HUES64 (cell line): Measurements from ENCODE around the gene ASH1L.
"Not testable (repeated sequence)": the region's sequence is repeated elsewhere in the genome, so short reads cannot be mapped to it uniquely, and the experiment has no call there.

Experiments used
- H3K27ac ChIP-seq: 2 replicates; pipeline ENCODE4 v1.7.0; 2013; ENCODE audit warnings: low read depth, low read length, inconsistent platforms
- H3K27me3 ChIP-seq: 2 replicates; pipeline ENCODE4 v1.6.1; 2013; ENCODE audit warnings: mild to moderate bottlenecking, low read length; ENCODE audit not compliant: insufficient read depth
- H3K36me3 ChIP-seq: 2 replicates; pipeline ENCODE4 v1.6.1; 2013; ENCODE audit warnings: mild to moderate bottlenecking, low read length; ENCODE audit not compliant: insufficient read depth
- H3K4me1 ChIP-seq: 2 replicates; pipeline ENCODE4 v1.6.1; 2013; ENCODE audit warnings: mild to moderate bottlenecking, low read length, moderate library complexity; ENCODE audit not compliant: insufficient read depth
- H3K4me3 ChIP-seq: 2 replicates; pipeline ENCODE4 v1.5.1; 2013; ENCODE audit warnings: mild to moderate bottlenecking, low read length, moderate library complexity
- H3K9ac ChIP-seq: 2 replicates; pipeline ENCODE4 v1.6.1; 2013; ENCODE audit warnings: mild to moderate bottlenecking, low read depth, low read length
- H3K9me3 ChIP-seq: 2 replicates; pipeline ENCODE4 v1.6.1; 2013; ENCODE audit warnings: low read depth, low read length; ENCODE audit not compliant: insufficient read depth
- WGBS: fragments of 150-250, 120-280 bp; methylation state at CpG from one replicate; pipeline ENCODE4 v1.1.7; 2013; ENCODE audit warnings: missing lambda C conversion rate; 5-methylcytosine and 5-hydroxymethylcytosine counted together

Gene ASH1L

DNA sequence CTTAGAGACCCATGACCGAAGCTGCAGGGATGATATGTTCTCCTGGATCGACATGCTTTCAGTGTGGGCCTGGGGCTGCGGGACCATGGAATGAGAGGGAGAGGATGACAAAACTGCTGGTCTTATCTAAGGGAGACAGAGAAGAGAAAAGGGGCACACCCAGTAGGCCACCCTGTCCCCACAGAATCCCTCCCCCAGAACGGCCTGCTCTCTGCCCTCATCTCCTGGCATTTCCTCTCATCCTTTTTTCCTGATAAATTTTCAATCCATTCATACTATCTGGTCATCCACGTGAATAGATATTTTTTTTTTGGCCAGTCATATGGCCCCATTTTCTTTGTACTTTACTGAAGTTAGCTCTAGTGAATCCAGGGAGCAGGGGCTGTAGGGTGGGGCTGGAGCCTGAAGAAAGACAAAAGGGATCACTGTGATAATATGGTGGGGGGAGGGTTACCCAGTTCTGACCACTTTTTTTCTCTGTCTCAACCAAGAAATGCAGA is 261.2 kb downstream of the ASH1L start, which contains the start of gene PKLR:
TSS of gene PKLR (minus strand) at position 97 of the 500 bp plus-strand sequence. CDS start at position 54, 43 bp downstream.
- no peak within 1 kb of the TSS for H3K27ac ChIP-seq
- 93% methylated on average over 5 of the region's 5 CpGs for WGBS
- 0 out of 2 replicates have a peak, but pooled peaks cover 3% of the 10 kb centered on the region for H3K27me3 ChIP-seq
- H3K36me3 ChIP-seq: no peaks in the 10 kb centered on the region
- H3K4me1 ChIP-seq: no peaks in the 10 kb centered on the region
- H3K4me3 ChIP-seq: no peak within 1 kb of the TSS
- H3K9me3 ChIP-seq: no peaks in the 10 kb centered on the region
- H3K9ac ChIP-seq: no peak within 1 kb of the TSS

DNA sequence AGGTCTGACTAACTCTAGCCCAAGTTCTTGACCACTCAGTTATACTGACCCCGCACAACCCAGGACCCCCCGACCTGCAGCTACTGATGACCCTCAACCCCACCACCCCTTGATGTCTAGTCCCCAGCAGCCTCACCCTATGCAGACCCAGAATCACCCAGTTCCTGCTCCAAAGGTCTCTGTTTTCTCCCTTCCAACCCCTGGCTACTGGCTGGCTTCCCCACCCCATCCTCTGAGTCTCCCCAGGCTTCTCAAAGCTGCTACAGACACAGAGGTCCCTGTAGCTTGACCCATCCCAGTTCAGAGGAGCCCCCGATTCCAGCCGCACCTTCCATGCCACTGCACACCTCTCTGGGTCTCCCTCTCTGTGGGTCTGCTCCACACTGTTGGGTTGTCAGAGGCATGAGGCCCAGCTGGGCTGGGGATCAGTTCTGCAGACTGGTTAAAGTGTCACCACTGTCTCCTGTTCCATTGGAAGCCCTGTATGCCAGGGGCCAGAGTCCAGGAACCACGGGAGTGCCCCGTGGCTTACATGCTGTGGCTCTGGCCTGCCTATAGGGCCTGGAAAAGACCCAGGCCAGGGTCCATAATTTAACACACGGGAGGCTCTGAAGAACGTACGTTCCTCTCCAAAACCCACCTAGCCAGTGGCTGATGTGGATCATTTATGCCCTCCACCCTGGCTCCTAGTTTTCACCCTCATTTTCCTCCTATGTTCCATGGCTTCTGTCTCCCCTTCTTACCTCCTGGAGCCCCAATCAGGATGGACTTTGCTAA is 261.9 kb downstream of the ASH1L start:
- no peak overlapping the region for H3K9ac ChIP-seq
- no peaks in the 10 kb centered on the region for H3K9me3 ChIP-seq
- peaks cover 8% of the 10 kb centered on the region for H3K27me3 ChIP-seq
- no peak overlapping the region for H3K27ac ChIP-seq
- no peaks in the 10 kb centered on the region for H3K4me1 ChIP-seq
- H3K36me3 ChIP-seq: no peaks in the 10 kb centered on the region
- WGBS: 93% methylated on average over 9 of the region's 9 CpGs
- H3K4me3 ChIP-seq: no peak overlapping the region

DNA sequence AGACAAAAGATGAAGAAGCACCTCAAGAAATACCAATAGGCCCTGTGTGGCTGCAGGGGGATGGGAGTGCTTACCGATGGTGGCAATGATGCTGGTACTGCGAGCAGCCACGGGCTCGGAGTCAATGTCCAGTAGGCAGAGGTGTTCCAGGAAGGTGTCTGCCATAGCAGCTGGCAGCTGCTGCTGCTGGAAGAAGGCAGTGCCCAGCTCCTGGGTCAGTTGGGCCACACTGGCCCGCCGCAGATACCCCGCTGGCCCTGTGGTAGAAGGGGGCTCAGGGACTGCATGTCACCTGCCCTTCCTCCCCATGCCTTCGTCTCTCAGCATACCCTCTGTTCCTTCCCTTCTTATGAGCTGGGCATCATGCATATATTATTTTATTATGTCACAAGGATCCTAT is 262.6 kb downstream of the ASH1L start:
- WGBS: 92% methylated on average over 7 of the region's 8 CpGs
- Histone ChIP-seq H3K9ac (no peak overlapping the region), H3K36me3 (no peaks in the 10 kb centered on the region), H3K4me1 (no peaks in the 10 kb centered on the region), H3K27me3 (peaks cover 15% of the 10 kb centered on the region), H3K9me3 (no peaks in the 10 kb centered on the region), H3K4me3 (no peak overlapping the region), H3K27ac (no peak overlapping the region)

DNA sequence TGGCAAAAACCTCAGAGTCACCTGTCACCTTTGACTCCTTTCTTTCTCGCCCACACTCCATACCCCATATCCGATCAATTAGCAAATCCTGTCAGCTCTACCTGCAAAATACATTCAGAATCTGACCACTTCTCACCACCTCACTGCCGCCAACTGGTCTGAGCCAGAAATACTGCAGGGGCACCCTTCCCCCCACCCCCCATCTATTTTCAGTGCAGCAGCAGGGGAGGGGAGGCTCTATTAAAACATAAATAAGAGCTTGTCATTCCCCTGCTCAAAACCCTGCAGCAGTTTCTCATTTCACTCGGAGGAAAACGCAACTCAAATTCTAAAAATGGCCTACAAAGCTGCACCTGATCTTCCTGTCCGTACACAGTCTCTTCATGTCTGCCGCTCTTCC is 265.2 kb downstream of the ASH1L start:
- peaks cover 39% of the 10 kb centered on the region for H3K27me3 ChIP-seq
- no peaks in the 10 kb centered on the region for H3K36me3 ChIP-seq
- no peaks in the 10 kb centered on the region for H3K9me3 ChIP-seq
- H3K4me3 ChIP-seq: no peak overlapping the region
- H3K27ac ChIP-seq: no peak overlapping the region
- WGBS: 77% methylated on average over 7 of the region's 7 CpGs
- H3K9ac ChIP-seq: no peak overlapping the region
- H3K4me1 ChIP-seq: no peaks in the 10 kb centered on the region

DNA sequence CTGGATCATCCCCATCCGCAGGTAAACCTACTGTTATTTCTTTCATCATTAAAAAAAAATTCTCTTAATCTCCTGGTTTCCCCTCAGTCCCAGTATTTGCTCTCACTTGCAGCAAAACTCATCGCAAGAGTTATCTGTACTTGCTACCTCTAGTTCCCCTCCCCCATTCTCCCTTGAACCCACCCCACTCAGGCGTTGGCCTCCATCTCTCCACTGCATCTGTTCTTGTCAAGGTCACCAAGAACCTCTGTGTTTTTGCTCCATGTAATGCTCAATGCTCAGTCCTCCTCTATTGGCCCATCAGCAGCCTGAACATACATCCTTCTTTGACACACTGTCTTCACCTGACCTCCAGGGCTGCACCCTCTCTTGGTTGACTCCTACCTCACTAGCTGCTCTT is 265.9 kb downstream of the ASH1L start:
- no peaks in the 10 kb centered on the region for H3K9me3 ChIP-seq
- peaks cover 39% of the 10 kb centered on the region for H3K27me3 ChIP-seq
- H3K4me3 ChIP-seq: no peak overlapping the region
- no peak overlapping the region for H3K9ac ChIP-seq
- no peak overlapping the region for H3K27ac ChIP-seq
- no peaks in the 10 kb centered on the region for H3K4me1 ChIP-seq
- 91% methylated on average over 3 of the region's 3 CpGs for WGBS
- H3K36me3 ChIP-seq: no peaks in the 10 kb centered on the region

DNA sequence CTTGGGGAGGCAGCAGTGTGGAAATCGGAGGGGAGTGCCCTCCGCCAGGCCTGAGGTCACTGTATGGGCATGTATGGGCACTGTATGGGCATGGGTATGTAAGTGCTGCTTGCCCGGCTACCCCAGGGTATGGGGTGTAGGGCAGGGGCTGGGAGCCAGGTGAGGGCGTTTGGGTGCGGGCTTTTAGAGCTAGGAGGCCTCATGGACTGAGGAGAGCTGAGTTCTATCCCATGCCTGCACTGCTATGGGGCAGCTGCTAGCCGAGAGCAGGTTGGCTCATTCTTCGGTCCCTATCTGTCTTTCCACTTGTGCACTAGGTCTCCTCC is 266.7 kb downstream of the ASH1L start:
- H3K36me3 ChIP-seq: no peaks in the 10 kb centered on the region
- H3K9ac ChIP-seq: no peak overlapping the region
- H3K4me1 ChIP-seq: no peaks in the 10 kb centered on the region
- 73% methylated on average over 7 of the region's 7 CpGs for WGBS
- no peak overlapping the region for H3K27ac ChIP-seq
- H3K9me3 ChIP-seq: no peaks in the 10 kb centered on the region
- H3K4me3 ChIP-seq: peak overlapping the region; percentile 72
- peaks cover 39% of the 10 kb centered on the region for H3K27me3 ChIP-seq

- no peaks in the 10 kb centered on the region for H3K36me3 ChIP-seq
- H3K4me3 ChIP-seq: peak overlapping the region; percentile 72
- no peak overlapping the region for H3K27ac ChIP-seq
- no peaks in the 10 kb centered on the region for H3K4me1 ChIP-seq
- H3K9ac ChIP-seq: peak overlapping the region; percentile 33; the same call in 1 of the 2 replicates
- H3K27me3 ChIP-seq: peaks cover 39% of the 10 kb centered on the region
- no peaks in the 10 kb centered on the region for H3K9me3 ChIP-seq
- 5% methylated on average over 47 of the region's 47 CpGs for WGBS
Observed at GRCh38 chr1:155295183-155295941, 267.2 kb downstream of the ASH1L start.

- Histone ChIP-seq H3K36me3 (no peaks in the 10 kb centered on the region), H3K4me1 (no peaks in the 10 kb centered on the region), H3K9me3 (no peaks in the 10 kb centered on the region), H3K27ac (no peak overlapping the region), H3K4me3 (peak overlapping the region; percentile 72), H3K27me3 (peaks cover 39% of the 10 kb centered on the region), H3K9ac (no peak overlapping the region)
- 40% methylated on average over 46 of the region's 46 CpGs for WGBS
Observed at GRCh38 chr1:155294520-155295182, 268.0 kb downstream of the ASH1L start.

DNA sequence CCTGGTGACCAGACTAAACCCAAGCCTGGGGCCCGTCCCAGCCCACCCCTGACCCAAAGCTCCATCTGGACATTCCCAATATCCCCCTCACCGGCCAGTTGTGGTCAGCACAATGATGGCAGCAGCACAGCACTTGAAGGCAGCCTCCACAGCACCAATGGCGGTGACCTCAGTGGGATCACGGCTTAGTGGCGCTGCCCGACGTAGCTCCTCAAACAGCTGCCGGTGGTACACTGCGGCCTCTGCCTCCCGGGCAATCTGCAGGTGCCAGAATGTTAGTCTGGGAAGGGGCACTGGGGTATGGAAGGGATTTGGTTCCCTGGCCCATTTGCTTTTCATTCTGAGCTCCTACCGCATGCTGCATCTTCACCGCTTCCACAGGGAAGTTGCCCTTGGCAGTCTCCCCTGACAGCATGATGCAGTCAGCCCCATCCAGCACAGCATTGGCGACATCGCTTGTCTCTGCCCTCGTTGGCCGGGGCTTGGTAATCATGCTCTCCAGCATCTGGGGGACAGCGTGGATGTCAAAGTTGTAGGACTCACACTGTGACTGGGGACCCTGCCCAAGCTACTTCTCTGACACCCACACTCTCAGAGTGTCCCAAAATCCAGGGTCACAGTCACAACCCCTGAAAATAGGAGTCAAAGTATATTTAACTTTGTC is 269.4 kb downstream of the ASH1L start:
- Histone ChIP-seq H3K27me3 (peaks cover 39% of the 10 kb centered on the region), H3K9ac (no peak overlapping the region), H3K9me3 (no peaks in the 10 kb centered on the region), H3K4me1 (no peaks in the 10 kb centered on the region), H3K27ac (no peak overlapping the region), H3K4me3 (no peak overlapping the region), H3K36me3 (no peaks in the 10 kb centered on the region)
- WGBS: 90% methylated on average over 17 of the region's 17 CpGs

DNA sequence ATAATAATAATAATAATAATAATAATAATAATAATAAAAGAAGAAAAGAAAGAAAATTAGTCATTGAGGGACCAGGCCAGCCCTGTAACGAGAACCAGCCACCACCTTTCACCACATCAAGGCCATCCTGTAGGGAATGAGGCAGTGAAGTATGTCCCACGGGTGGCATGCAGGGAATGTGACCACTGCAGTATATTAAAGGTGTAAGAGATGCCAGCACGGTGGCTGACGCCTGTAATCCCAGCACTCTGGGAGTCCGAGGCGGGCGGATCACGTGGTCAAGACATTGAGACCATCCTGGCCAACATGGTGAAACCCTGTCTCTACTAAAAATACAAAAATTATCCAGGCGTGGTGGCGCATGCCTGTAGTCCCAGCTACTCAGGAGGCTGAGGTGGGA is 271.6 kb downstream of the ASH1L start:
- not testable (repeated sequence) for H3K36me3 ChIP-seq, H3K4me1 ChIP-seq, H3K9me3 ChIP-seq, H3K9ac ChIP-seq, H3K4me3 ChIP-seq, H3K27ac ChIP-seq
- peaks cover 34% of the 10 kb centered on the region for H3K27me3 ChIP-seq
- 92% methylated on average over 9 of the region's 10 CpGs for WGBS
